ENCODE results near the gene OR1A2. TPM values are rescaled to one million over a fixed set of nuclear protein-coding genes. Genes with fewer than 3 reads are reported as not detected.

The OR1A2 gene
- total RNA-seq, 1 experiment from 2014 or later: not detected

DNA sequence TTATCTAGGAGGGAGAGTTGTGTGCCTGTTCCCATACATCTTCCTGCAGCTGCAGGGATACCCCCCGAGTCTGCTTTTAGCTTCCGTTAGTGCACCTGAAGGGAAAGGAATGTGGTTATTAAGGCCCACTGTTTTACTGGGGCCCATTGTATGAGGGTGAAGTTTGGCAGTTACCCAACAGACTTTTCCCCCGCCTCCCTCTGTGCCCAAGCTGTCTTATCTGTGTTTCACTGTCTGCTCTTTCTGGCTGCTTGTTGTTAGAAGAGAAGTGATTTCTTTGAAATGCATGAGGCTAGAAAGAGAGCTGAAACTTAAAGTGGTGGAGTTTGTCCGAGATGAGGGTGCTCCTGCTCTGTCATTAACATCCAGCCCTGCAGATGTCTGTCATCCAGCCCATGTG is 7.4 kb upstream of the OR1A2 start:
- intact Hi-C loops (cut with micrococcal nuclease; ENCODE audit: unreplicated experiment): no loop called here
- no peak overlapping the region for H3K4me3 ChIP-seq (ENCODE audit: low read depth, low read length)
- CTCF ChIA-PET: no interaction called here

DNA sequence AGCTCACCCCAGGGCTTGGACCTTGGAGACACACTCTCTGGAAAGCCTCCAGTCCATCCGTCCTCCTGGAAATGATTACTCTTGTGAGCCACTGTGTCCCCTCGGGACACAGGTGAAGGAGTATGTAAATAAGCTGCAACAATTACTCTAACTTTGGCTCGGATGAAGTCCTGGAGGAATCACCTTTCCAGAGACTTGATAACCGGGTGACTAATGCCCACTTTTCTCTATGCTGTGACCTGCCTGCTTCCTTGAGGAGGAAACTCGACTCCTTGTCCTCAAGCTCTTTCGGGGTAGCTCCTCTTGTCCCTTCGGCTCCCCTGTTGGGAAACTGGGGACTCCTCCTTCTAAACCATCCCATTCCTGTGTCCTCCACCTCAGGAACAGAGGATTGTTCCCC is 10.0 kb downstream of the OR1A2 start, which contains the start of gene OR1A1:
Gene OR1A1, plus strand, starts transcription at position 301 of the 400 bp plus-strand sequence. CDS start 7,954 bp downstream, outside the sequence.
- H3K9me3 ChIP-seq: no peaks in the 10 kb centered on the region
- intact Hi-C loops (cut with micrococcal nuclease; ENCODE audit: unreplicated experiment): no loop called here
- no peaks in the 10 kb centered on the region for H3K36me3 Mint-ChIP-seq (ENCODE audit: insufficient read depth, unreplicated experiment)
- CTCF ChIA-PET: no interaction called here
- TF ChIP-seq, protein P1, sequence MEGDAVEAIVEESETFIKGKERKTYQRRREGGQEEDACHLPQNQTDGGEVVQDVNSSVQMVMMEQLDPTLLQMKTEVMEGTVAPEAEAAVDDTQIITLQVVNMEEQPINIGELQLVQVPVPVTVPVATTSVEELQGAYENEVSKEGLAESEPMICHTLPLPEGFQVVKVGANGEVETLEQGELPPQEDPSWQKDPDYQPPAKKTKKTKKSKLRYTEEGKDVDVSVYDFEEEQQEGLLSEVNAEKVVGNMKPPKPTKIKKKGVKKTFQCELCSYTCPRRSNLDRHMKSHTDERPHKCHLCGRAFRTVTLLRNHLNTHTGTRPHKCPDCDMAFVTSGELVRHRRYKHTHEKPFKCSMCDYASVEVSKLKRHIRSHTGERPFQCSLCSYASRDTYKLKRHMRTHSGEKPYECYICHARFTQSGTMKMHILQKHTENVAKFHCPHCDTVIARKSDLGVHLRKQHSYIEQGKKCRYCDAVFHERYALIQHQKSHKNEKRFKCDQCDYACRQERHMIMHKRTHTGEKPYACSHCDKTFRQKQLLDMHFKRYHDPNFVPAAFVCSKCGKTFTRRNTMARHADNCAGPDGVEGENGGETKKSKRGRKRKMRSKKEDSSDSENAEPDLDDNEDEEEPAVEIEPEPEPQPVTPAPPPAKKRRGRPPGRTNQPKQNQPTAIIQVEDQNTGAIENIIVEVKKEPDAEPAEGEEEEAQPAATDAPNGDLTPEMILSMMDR (IDR thresholded peaks at IDR 0.05; ENCODE audit: insufficient read depth in 1 of 2, low read depth in 1 of 2, low read length in 1 of 2, severe bottlenecking in 1 of 2, unreplicated experiment in 1 of 2): no peak
- peaks cover 14% of the 10 kb centered on the region for H3K27me3 Mint-ChIP-seq (ENCODE audit: insufficient read depth, unreplicated experiment)
- H3K36me3 ChIP-seq (ENCODE audit: control insufficient read depth, insufficient read depth, low read length): no peaks in the 10 kb centered on the region
- no peaks in the 10 kb centered on the region for H3K9me3 Mint-ChIP-seq (ENCODE audit: unreplicated experiment)
- BruUV-seq (replicated peaks): no TSS peak
- no peak within 1 kb of the TSS for H3K4me3 ChIP-seq (ENCODE audit: low read depth, low read length)
- H3K27me3 ChIP-seq (replicated peaks; ENCODE audit: control insufficient read depth, insufficient read depth, low read length): no peaks in the 10 kb centered on the region
- no peak within 1 kb of the TSS for H3K27ac Mint-ChIP-seq (ENCODE audit: unreplicated experiment)
- H3K4me1 Mint-ChIP-seq (ENCODE audit: low read depth, unreplicated experiment): no peaks in the 10 kb centered on the region
- H3K4me3 Mint-ChIP-seq (ENCODE audit: unreplicated experiment): no peak within 1 kb of the TSS
- POLR2A ChIA-PET: no interaction called here
- DNase-seq: no peak
- H3K4me1 ChIP-seq: no peaks in the 10 kb centered on the region

More for the DNA sequence above, 7.4 kb upstream of the OR1A2 start:
- H3K36me3 Mint-ChIP-seq (ENCODE audit: insufficient read depth, unreplicated experiment): no peaks in the 10 kb centered on the region
- H3K27ac Mint-ChIP-seq (ENCODE audit: unreplicated experiment): no peak overlapping the region
- peaks cover 3% of the 10 kb centered on the region for H3K9me3 Mint-ChIP-seq (ENCODE audit: unreplicated experiment)
- no peak overlapping the region for H3K4me3 Mint-ChIP-seq (ENCODE audit: unreplicated experiment)
- H3K27me3 Mint-ChIP-seq (ENCODE audit: insufficient read depth, unreplicated experiment): peaks cover 18% of the 10 kb centered on the region
- H3K4me1 Mint-ChIP-seq (ENCODE audit: low read depth, unreplicated experiment): no peaks in the 10 kb centered on the region
- Histone ChIP-seq H3K27me3 (replicated peaks; ENCODE audit: control insufficient read depth, insufficient read depth, low read length) (no peaks in the 10 kb centered on the region), H3K4me1 (no peaks in the 10 kb centered on the region), H3K36me3 (ENCODE audit: control insufficient read depth, insufficient read depth, low read length) (no peaks in the 10 kb centered on the region), H3K9me3 (no peaks in the 10 kb centered on the region; the same call in 1 of the 2 replicates)
- POLR2A ChIA-PET: no interaction called here
- BruUV-seq (replicated peaks): no TSS peak
- TF ChIP-seq, protein P1 (IDR thresholded peaks at IDR 0.05; ENCODE audit: insufficient read depth in 1 of 2, low read depth in 1 of 2, low read length in 1 of 2, severe bottlenecking in 1 of 2, unreplicated experiment in 1 of 2): no peak
- no peak for DNase-seq

DNA sequence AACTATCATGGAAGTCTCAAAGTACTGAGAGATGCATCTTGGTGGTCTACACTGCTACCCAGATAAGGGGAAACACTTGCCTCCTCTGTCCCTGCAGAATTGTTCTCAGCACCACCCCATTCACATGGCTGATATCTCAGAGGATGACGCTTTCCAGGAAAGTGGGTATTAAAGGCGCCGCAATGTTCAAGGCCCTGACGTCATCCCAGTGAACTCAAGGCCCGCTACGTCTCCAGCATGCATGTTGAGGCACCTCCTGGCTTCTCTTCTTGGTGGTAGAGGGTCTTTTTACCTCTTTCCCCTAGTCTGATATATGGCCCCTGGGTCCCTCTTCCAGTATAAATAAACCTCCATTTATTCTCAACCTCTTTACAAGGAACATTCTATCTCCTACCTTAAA is 11.2 kb downstream of the OR1A2 start:
- Histone ChIP-seq H3K4me3 (ENCODE audit: low read depth, low read length) (no peak overlapping the region), H3K36me3 (ENCODE audit: control insufficient read depth, insufficient read depth, low read length) (no peaks in the 10 kb centered on the region), H3K27me3 (replicated peaks; ENCODE audit: control insufficient read depth, insufficient read depth, low read length) (no peaks in the 10 kb centered on the region), H3K4me1 (no peaks in the 10 kb centered on the region), H3K9me3 (no peaks in the 10 kb centered on the region)
- no peaks in the 10 kb centered on the region for H3K4me1 Mint-ChIP-seq (ENCODE audit: low read depth, unreplicated experiment)
- H3K36me3 Mint-ChIP-seq (ENCODE audit: insufficient read depth, unreplicated experiment): no peaks in the 10 kb centered on the region
- no peak for DNase-seq
- TF ChIP-seq, protein P1 (IDR thresholded peaks at IDR 0.05; ENCODE audit: insufficient read depth in 1 of 2, low read depth in 1 of 2, low read length in 1 of 2, severe bottlenecking in 1 of 2, unreplicated experiment in 1 of 2): no peak
- CTCF ChIA-PET: no interaction called here
- BruUV-seq (replicated peaks): no TSS peak
- H3K27me3 Mint-ChIP-seq (ENCODE audit: insufficient read depth, unreplicated experiment): peaks cover 14% of the 10 kb centered on the region
- POLR2A ChIA-PET: no interaction called here
- intact Hi-C loops (cut with micrococcal nuclease; ENCODE audit: unreplicated experiment): no loop called here
- H3K4me3 Mint-ChIP-seq (ENCODE audit: unreplicated experiment): no peak overlapping the region
- H3K27ac Mint-ChIP-seq (ENCODE audit: unreplicated experiment): no peak overlapping the region
- H3K9me3 Mint-ChIP-seq (ENCODE audit: unreplicated experiment): no peaks in the 10 kb centered on the region
